T-cell (primary cell): Measurements from ENCODE around the gene AVEN. TPM values are rescaled to one million over a fixed set of nuclear protein-coding genes. Genes with fewer than 3 reads are reported as not detected.
"Not testable (repeated sequence)": the region's sequence is repeated elsewhere in the genome, so short reads cannot be mapped to it uniquely, and the experiment has no call there.

Source experiments
- ATAC-seq, 4 experiments: fragments of 200-7000 bp in 3 of 4; fragments of 150-1000 bp in 1 of 4; cut with Tn5 transposase; replicated peaks in 1 of 4; 1 replicate in 3 of 4; 2 replicates in 1 of 4; pipeline ENCODE4 v1.10.0; 2021; ENCODE audit warnings: moderate library complexity in 3 of 4, mild to moderate bottlenecking in 2 of 4, moderate number of reproducible peaks in 1 of 4
- CTCF ChIA-PET, 2 donors: fragments of 300-600 bp; sonication (Branson Sonifier 250); formaldehyde crosslinking; loops; one replicate each; lab custom pipeline; 2022; ENCODE audit warnings: antibody characterized with exemption in 2 of 2; lab: Charles Lee
- POLR2A ChIA-PET, 2 donors: fragments of 300-600 bp; sonication (Branson Sonifier 250); formaldehyde crosslinking; loops; one replicate each; lab custom pipeline; 2022; ENCODE audit warnings: antibody characterized with exemption in 2 of 2; lab: Charles Lee
- DNase-seq, 35 experiments: peaks; one replicate each; pipeline versions ENCODE4 v3.0.0 to v3.0.0-alpha.2; 2013 to 2023
- H3K27ac ChIP-seq: one replicate; pipeline ENCODE4 v1.5.1; 2013; ENCODE audit warnings: low read length
- H3K27me3 ChIP-seq, 2 experiments: replicated peaks in 1 of 2; 1 replicate in 1 of 2; 2 replicates in 1 of 2; pipeline versions ENCODE4 v1.6.1 to v1.7.0; 2013; ENCODE audit warnings: low read length in 1 of 2, mixed read lengths in 1 of 2; ENCODE audit not compliant: control insufficient read depth in 2 of 2, insufficient read depth in 2 of 2; ENCODE audit errors: extremely low read depth in 1 of 2
- H3K36me3 ChIP-seq, 2 donors: 1 replicate in 1 of 2; 2 replicates in 1 of 2; pipeline versions ENCODE4 v1.6.1 to v1.7.0; 2013; ENCODE audit warnings: low read length in 1 of 2; ENCODE audit not compliant: control insufficient read depth in 2 of 2, insufficient read depth in 1 of 2; ENCODE audit errors: extremely low read depth in 1 of 2
- H3K4me1 ChIP-seq, 2 experiments: 1 replicate in 1 of 2; 2 replicates in 1 of 2; pipeline versions ENCODE4 v1.6.1 to v1.7.0; 2013; ENCODE audit warnings: low read length in 2 of 2, mixed read lengths in 1 of 2; ENCODE audit not compliant: insufficient read depth in 2 of 2, control insufficient read depth in 1 of 2; ENCODE audit errors: extremely low read depth in 1 of 2
- H3K4me3 ChIP-seq, 2 donors: 1 replicate in 1 of 2; 2 replicates in 1 of 2; pipeline versions ENCODE4 v1.5.1 to v1.7.0; 2013; ENCODE audit warnings: mild to moderate bottlenecking in 2 of 2, low read length in 1 of 2, moderate library complexity in 1 of 2; ENCODE audit not compliant: control insufficient read depth in 1 of 2; ENCODE audit errors: extremely low read depth in 1 of 2
- H3K9me3 ChIP-seq: 2 replicates; pipeline ENCODE4 v1.7.0; 2013
- H3K27ac Mint-ChIP-seq, 2 donors: one replicate each; pipeline ENCODE4 v1.8.0; 2020 to 2021; ENCODE audit warnings: mild to moderate bottlenecking in 2 of 2, mixed read lengths in 2 of 2
- H3K27me3 Mint-ChIP-seq, 2 donors: one replicate each; pipeline ENCODE4 v1.8.0; 2021 to 2022; ENCODE audit warnings: mixed read lengths in 2 of 2
- H3K36me3 Mint-ChIP-seq: one replicate; pipeline ENCODE4 v1.8.0; 2021; ENCODE audit warnings: mixed read lengths
- H3K4me1 Mint-ChIP-seq, 3 donors: one replicate each; pipeline ENCODE4 v1.8.0; 2020 to 2022; ENCODE audit warnings: mixed read lengths in 3 of 3, mild to moderate bottlenecking in 1 of 3
- H3K4me3 Mint-ChIP-seq, 3 donors: one replicate each; pipeline ENCODE4 v1.8.0; 2020 to 2022; ENCODE audit warnings: mild to moderate bottlenecking in 3 of 3, mixed read lengths in 3 of 3, moderate library complexity in 3 of 3
- H3K9me3 Mint-ChIP-seq, 3 donors: one replicate each; pipeline ENCODE4 v1.8.0; 2020 to 2022; ENCODE audit warnings: mixed read lengths in 3 of 3
- WGBS: methylation state at CpG from one replicate; pipeline ENCODE4 v1.1.5; 2013; ENCODE audit warnings: missing lambda C conversion rate; ENCODE audit not compliant: insufficient coverage; 5-methylcytosine and 5-hydroxymethylcytosine counted together
- total RNA-seq, 35 experiments: library from RNA in 6 of 35; stranded (reverse) in 6 of 35; fragments of 120-200 nt in 1 of 35; gene quantifications; one replicate each; pipeline versions ENCODE4 v1.2.1 to v1.2.4 and lab custom pipeline; 2013 to 2026

AVEN gene
- total RNA-seq, 5 donors from 2014 or later (not counting 1 experiment from before 2014, with no cell fraction given), result 7.9 to 10.0 (median 9.7) TPM

DNA sequence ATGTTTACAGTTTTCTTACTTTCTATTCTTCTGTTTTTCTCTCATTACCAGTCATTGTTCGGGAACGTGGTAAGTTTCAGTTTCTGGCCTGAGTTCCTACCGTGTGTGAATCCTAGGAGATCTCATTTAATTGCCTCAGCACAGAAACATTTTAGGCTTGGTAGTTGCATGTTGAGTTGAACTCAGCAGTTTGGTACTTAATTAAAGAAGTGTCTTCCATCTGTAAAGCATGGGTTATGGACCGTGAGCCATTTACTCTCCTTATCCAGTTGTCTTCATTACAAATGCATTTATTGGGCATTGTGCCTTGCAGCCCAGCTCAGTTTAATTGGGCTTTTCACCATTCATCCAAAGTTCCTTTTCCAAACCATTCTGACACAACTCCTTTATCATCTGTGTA lies 212.8 kb downstream of the AVEN start:
- no peaks in the 10 kb centered on the region for H3K4me1 Mint-ChIP-seq
- no peaks in the 10 kb centered on the region for H3K4me1 ChIP-seq
- ChIA-PET POLR2A (no interaction called here), CTCF (no interaction called here)
- no peak for DNase-seq
- WGBS, result 100% methylated on average over 1 of the region's 4 CpGs
- peaks cover 0 to 4% of the 10 kb centered on the region in 2 experiments for H3K27me3 ChIP-seq
- no peaks in the 10 kb centered on the region for H3K9me3 Mint-ChIP-seq
- H3K36me3 ChIP-seq, result no peaks in the 10 kb centered on the region
- H3K27me3 Mint-ChIP-seq, result peaks cover 16 to 21% of the 10 kb centered on the region in 2 donors
- H3K4me3 Mint-ChIP-seq, result no peak overlapping the region
- ATAC-seq, result no peak
- no peak overlapping the region for H3K4me3 ChIP-seq
- no peaks in the 10 kb centered on the region for H3K9me3 ChIP-seq
- no peaks in the 10 kb centered on the region for H3K36me3 Mint-ChIP-seq
- H3K27ac Mint-ChIP-seq, result no peak overlapping the region
- H3K27ac ChIP-seq, result no peak overlapping the region

DNA sequence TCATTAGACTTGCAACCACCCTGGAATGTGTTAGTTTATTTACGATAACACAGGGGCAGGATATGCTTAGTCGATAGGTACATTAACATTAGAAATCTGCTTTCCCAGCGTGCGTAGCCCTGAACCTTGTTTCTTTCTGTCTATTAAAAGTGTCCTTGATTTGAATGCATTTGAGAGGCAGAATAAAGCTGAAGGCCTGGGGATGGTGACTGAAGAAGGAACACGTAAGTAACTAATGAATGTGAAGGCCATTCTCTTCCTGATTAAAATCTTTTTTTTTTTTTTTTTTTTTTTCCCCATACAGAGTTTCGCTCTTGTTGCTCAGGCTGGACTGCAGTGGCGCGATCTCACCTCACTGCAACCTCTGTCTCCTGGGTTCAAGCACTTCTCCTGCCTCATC lies 213.6 kb downstream of the AVEN start:
- no peak overlapping the region for H3K27ac Mint-ChIP-seq
- peaks cover 16 to 17% of the 10 kb centered on the region in 2 donors for H3K27me3 Mint-ChIP-seq
- ATAC-seq, result no peak
- H3K4me1 Mint-ChIP-seq, result no peaks in the 10 kb centered on the region
- no peak overlapping the region for H3K4me3 ChIP-seq
- no peaks in the 10 kb centered on the region for H3K9me3 Mint-ChIP-seq
- DNase-seq, result no peak
- H3K4me1 ChIP-seq, result no peaks in the 10 kb centered on the region
- H3K27me3 ChIP-seq, result peaks cover 0 to 4% of the 10 kb centered on the region in 2 experiments
- POLR2A ChIA-PET, result interaction anchor here in 1 of 2 donors (0.7 kb wide), 1 partner anchor 801 kb away, joined by 28 read pairs; no protein-coding TSS in a partner anchor
- H3K36me3 ChIP-seq, result no peaks in the 10 kb centered on the region
- H3K9me3 ChIP-seq, result no peaks in the 10 kb centered on the region
- H3K36me3 Mint-ChIP-seq, result no peaks in the 10 kb centered on the region
- WGBS, result no CpG with 5 or more reads among the region's 8 CpGs
- no peak overlapping the region for H3K27ac ChIP-seq
- CTCF ChIA-PET, result no interaction called here
- H3K4me3 Mint-ChIP-seq, result no peak overlapping the region

DNA sequence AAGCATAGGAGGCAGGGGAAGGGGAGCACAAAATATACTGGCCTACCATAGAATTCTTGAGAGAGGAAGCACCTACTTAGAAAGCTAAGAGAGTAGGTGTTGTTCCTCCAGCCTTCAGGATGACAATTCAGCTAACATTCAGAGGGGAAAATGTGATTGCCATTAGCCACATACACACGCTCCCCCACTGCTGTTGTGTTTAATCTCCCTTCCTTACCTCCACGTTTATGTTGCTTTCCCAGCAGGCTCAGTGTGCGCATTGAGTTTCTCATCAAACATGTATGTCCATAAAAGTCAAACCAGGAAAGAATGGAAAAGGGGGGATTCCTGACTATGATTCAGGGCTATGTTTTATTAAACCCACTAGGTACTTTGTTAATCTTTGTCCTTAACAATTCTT lies 215.9 kb downstream of the AVEN start:
- ChIA-PET POLR2A (no interaction called here), CTCF (no interaction called here)
- Mint-ChIP-seq H3K27me3 (peaks cover 12 to 16% of the 10 kb centered on the region in 2 donors), H3K4me1 (no peaks in the 10 kb centered on the region), H3K4me3 (no peak overlapping the region), H3K9me3 (no peaks in the 10 kb centered on the region), H3K27ac (no peak overlapping the region), H3K36me3 (no peaks in the 10 kb centered on the region)
- no peak overlapping the region for H3K27ac ChIP-seq
- WGBS, result no CpG with 5 or more reads among the region's 3 CpGs
- H3K36me3 ChIP-seq, result no peaks in the 10 kb centered on the region
- DNase-seq (no peak), ATAC-seq (no peak)
- H3K27me3 ChIP-seq, result peaks cover 0 to 4% of the 10 kb centered on the region in 2 experiments
- no peaks in the 10 kb centered on the region for H3K9me3 ChIP-seq
- H3K4me1 ChIP-seq, result no peaks in the 10 kb centered on the region
- H3K4me3 ChIP-seq, result no peak overlapping the region

DNA sequence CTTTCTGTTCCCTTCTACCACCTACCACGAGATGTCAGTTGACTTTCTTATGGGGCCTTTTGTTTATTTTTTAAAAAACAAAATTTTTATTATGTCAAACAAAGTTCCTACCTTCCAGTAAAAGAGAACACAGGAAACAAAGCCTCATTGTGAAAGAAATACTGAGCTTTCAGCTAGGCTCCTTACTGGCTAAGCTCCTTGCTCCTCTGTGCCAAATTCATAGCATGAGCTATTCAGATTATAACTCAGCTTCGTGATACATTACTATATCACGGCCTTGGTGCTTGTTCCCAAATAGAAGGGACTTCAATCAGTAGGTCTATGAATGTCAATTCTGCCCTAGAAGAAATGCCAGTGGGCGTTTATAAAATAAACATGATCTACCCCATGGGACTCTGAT lies 216.5 kb downstream of the AVEN start:
- CTCF ChIA-PET, result no interaction called here
- Histone ChIP-seq H3K9me3 (no peaks in the 10 kb centered on the region), H3K27me3 (peaks cover 0 to 4% of the 10 kb centered on the region in 2 experiments), H3K4me1 (no peaks in the 10 kb centered on the region), H3K36me3 (no peaks in the 10 kb centered on the region), H3K27ac (no peak overlapping the region), H3K4me3 (no peak overlapping the region)
- no peaks in the 10 kb centered on the region for H3K9me3 Mint-ChIP-seq
- no peak for DNase-seq
- no peak for ATAC-seq
- POLR2A ChIA-PET, result no interaction called here
- H3K4me1 Mint-ChIP-seq, result no peaks in the 10 kb centered on the region
- peaks cover 15 to 16% of the 10 kb centered on the region in 2 donors for H3K27me3 Mint-ChIP-seq
- H3K36me3 Mint-ChIP-seq, result no peaks in the 10 kb centered on the region
- H3K4me3 Mint-ChIP-seq, result no peak overlapping the region
- no peak overlapping the region for H3K27ac Mint-ChIP-seq
- 86% methylated on average over 1 of the region's 4 CpGs for whole genome bisulfite sequencing

DNA sequence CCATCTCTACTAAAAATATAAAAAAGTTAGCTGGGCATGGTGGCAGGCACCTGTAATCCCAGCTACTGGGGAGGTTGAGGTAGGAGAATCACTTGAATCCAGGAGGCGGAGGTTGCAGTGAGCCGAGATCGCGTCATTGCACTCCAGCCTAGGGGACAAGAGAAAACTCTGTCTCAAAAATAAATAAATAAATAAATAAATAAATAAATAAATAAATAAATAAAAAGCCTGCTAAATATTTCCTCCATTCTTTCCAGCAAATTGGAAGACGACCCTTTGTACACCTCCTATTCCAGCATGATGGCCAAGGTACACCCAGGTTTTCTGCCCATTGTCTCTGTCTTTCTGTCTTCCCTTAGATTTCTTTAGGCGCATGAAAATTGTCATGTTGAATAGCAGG lies 219.5 kb downstream of the AVEN start:
- H3K27ac ChIP-seq, H3K4me1 Mint-ChIP-seq, POLR2A ChIA-PET, H3K36me3 Mint-ChIP-seq, H3K4me3 ChIP-seq, H3K27me3 Mint-ChIP-seq, H3K36me3 ChIP-seq, H3K4me1 ChIP-seq, DNase-seq, H3K9me3 ChIP-seq, H3K27me3 ChIP-seq, CTCF ChIA-PET, H3K4me3 Mint-ChIP-seq, H3K27ac Mint-ChIP-seq, ATAC-seq, H3K9me3 Mint-ChIP-seq: not testable (repeated sequence)
- no CpG with 5 or more reads among the region's 6 CpGs for WGBS

Other genes starting within 250 kb of the AVEN start
- not detected for gene CHRM5, start 70.7 kb downstream of the AVEN start, total RNA-seq
- gene EMC7, start 62.7 kb upstream of the AVEN start, total RNA-seq, result 10 to 100 TPM; 29.4 to 40.2 (median 33.0) TPM
- gene PGBD4, start 62.9 kb upstream of the AVEN start, total RNA-seq, result 1 to 10 TPM; 3.1 to 4.0 (median 3.7) TPM
- gene KATNBL1, start 170.9 kb upstream of the AVEN start, total RNA-seq, result 10 to 100 TPM; 27.1 to 37.3 (median 29.5) TPM
- 10 to 100 TPM; 65.3 to 80.4 (median 77.6) TPM for gene EMC4, start 185.8 kb upstream of the AVEN start, total RNA-seq